ENCODE data around the gene ACSL4. TPM values are rescaled to one million over a fixed set of nuclear protein-coding genes. Genes with fewer than 3 reads are reported as not detected.

The ACSL4 gene
- total and polyA plus RNA-seq, 5 donors from 2014 or later: 13.4 to 32.2 (median 16.7) TPM

- Mint-ChIP-seq H3K36me3 (no peaks in the 10 kb centered on the region), H3K27me3 (peaks cover 3% of the 10 kb centered on the region)
- no peak for ATAC-seq (ENCODE audit: low read depth in 2 of 2)
Observed at GRCh38 chrX:109596015-109596414, 137.0 kb downstream of the ACSL4 start.

More at GRCh38 chrX:109596015-109596414, 137.0 kb downstream of the ACSL4 start:
- no peaks in the 10 kb centered on the region for H3K4me1 ChIP-seq (ENCODE audit: control insufficient read depth, insufficient read depth, low read length, poor library complexity, severe bottlenecking)
- no peaks in the 10 kb centered on the region for H3K9me3 ChIP-seq (ENCODE audit: control insufficient read depth in 2 of 2, low read length in 2 of 2)
- H3K4me3 ChIP-seq (ENCODE audit: low read depth, low read length): no peak overlapping the region
- no peak for DNase-seq
- H3K36me3 ChIP-seq (ENCODE audit: control insufficient read depth, insufficient read depth, low read length): no peaks in the 10 kb centered on the region
- Mint-ChIP-seq H3K27ac (no peak overlapping the region), H3K4me1 (no peaks in the 10 kb centered on the region), H3K4me3 (no peak overlapping the region), H3K9me3 (peaks cover 0 to 1% (median 0%) of the 10 kb centered on the region in 7 donors)
- no peaks in the 10 kb centered on the region for H3K27me3 ChIP-seq (ENCODE audit: control insufficient read depth, insufficient read depth, low read length)
- no peak overlapping the region for H3K27ac ChIP-seq (ENCODE audit: insufficient read depth, low read length, poor library complexity, severe bottlenecking)

Other genes starting within 250 kb of the ACSL4 start
- gene NXT2, start 196.4 kb downstream of the ACSL4 start, total RNA-seq: 7.4 TPM
- 10 to 100 TPM; 15.2 to 18.0 (median 17.2) TPM for gene NXT2, start 196.4 kb downstream of the ACSL4 start, polyA plus RNA-seq
- gene KCNE5, start 108.1 kb downstream of the ACSL4 start, total RNA-seq: not detected
- not detected for gene KCNE5, start 108.1 kb downstream of the ACSL4 start, polyA plus RNA-seq

All from CD4-positive, CD25-positive, alpha-beta regulatory T cell (primary cell).